GM12874 (cell line): Measurements from ENCODE around the gene ZBTB32.

Source experiments
- CTCF ChIP-seq: IDR thresholded peaks from 2 replicates; pipeline ENCODE4 v1.5.1; 2011; ENCODE audit warnings: low read depth, mild to moderate bottlenecking, control low read depth, low read length, moderate library complexity; ENCODE audit not compliant: insufficient read depth

The ZBTB32 gene

GRCh38 chr19:35760711-35761349 is 56.5 kb downstream of the ZBTB32 start:
- TF ChIP-seq CTCF = no peak

GRCh38 chr19:35764432-35765315 is 60.3 kb downstream of the ZBTB32 start:
- no peak for TF ChIP-seq CTCF
